Measurements from ENCODE around the gene SLC39A9.

The SLC39A9 gene

GRCh38 chr14:69499436-69499835, 100.9 kb downstream of the SLC39A9 start:
- in situ Hi-C loops (cut with MboI; ENCODE audit: low sequenced_read_pairs) = no loop called here

GRCh38 chr14:69500096-69500495, 101.6 kb downstream of the SLC39A9 start:
- in situ Hi-C loops (cut with MboI; ENCODE audit: low sequenced_read_pairs) = no loop called here

GRCh38 chr14:69500736-69501135, 102.2 kb downstream of the SLC39A9 start:
- in situ Hi-C loops (cut with MboI; ENCODE audit: low sequenced_read_pairs) = no loop called here

- in situ Hi-C loops (cut with MboI; ENCODE audit: low sequenced_read_pairs) = no loop called here
Measured at GRCh38 chr14:69501423-69501838, 102.9 kb downstream of the SLC39A9 start.

- in situ Hi-C loops (cut with MboI; ENCODE audit: low sequenced_read_pairs) = no loop called here
Measured at GRCh38 chr14:69504775-69505174, 106.3 kb downstream of the SLC39A9 start.

GRCh38 chr14:69505338-69506240, 107.1 kb downstream of the SLC39A9 start:
- in situ Hi-C loops (cut with MboI; ENCODE audit: low sequenced_read_pairs) = no loop called here

- in situ Hi-C loops (cut with MboI; ENCODE audit: low sequenced_read_pairs) = no loop called here
Measured at GRCh38 chr14:69506241-69506595, 107.7 kb downstream of the SLC39A9 start.

All from hTERT RPE-1 (cell line).